ENCODE results near the gene FXR2.

FXR2 gene

GRCh38 chr17:7560172-7561027, 54.3 kb downstream of the FXR2 start:
- DNase-seq (ENCODE audit: extremely low spot score), result peak; percentile 68
- POLR2A ChIA-PET, result interaction anchor here (1.3 to 1.5 kb wide), 2 partner anchors 13 to 75 kb away, joined by 4 to 6 read pairs; partner anchors contain the start of gene POLR2A
- TF ChIP-seq CTCF (IDR thresholded peaks at IDR 0.05; ENCODE audit: control extremely low read depth, extremely low read depth, low read depth, missing control alignments), result no peak
- CTCF ChIA-PET, result interaction anchor here (0.6 to 6.5 kb wide), 52 partner anchors 8 to 304 kb away, joined by 3 to 74 read pairs (median 5); partner anchors contain the start of genes ACAP1, ATP1B2, CD68 and KCTD11

- no peak for TF ChIP-seq CTCF (IDR thresholded peaks at IDR 0.05; ENCODE audit: control extremely low read depth, extremely low read depth, low read depth, missing control alignments)
- ChIA-PET POLR2A (interaction anchor here (1.3 kb wide), 1 partner anchor 14 kb away, joined by 4 read pairs; no protein-coding TSS in a partner anchor), CTCF (interaction anchor here (1.0 to 6.5 kb wide), 28 partner anchors 7 to 278 kb away, joined by 3 to 74 read pairs (median 10); partner anchors contain the start of genes CD68, KCTD11, SLC2A4 and SPEM2)
- DNase-seq (ENCODE audit: extremely low spot score), result no peak
These were observed 55.2 kb downstream of the FXR2 start for GRCh38 chr17:7559320-7560171.

GRCh38 chr17:7558544-7559319, 56.0 kb downstream of the FXR2 start, which contains the start of gene TNFSF13:
Gene TNFSF13 (plus strand): TSS chr17:7558750. CDS start chr17:7559040, 290 bp downstream.
- POLR2A ChIA-PET, result interaction anchor here (0.6 kb wide), 1 partner anchor 21 kb away, joined by 3 read pairs; the partner anchor contains the start of gene CD68
- DNase-seq (ENCODE audit: extremely low spot score), result no peak
- CTCF ChIA-PET, result interaction anchor here (0.9 to 6.5 kb wide), 4 partner anchors 9 to 204 kb away, joined by 3 to 55 read pairs (median 26); partner anchors contain the start of genes KCTD11, TMEM102 and TMEM95
- no peak for TF ChIP-seq CTCF (IDR thresholded peaks at IDR 0.05; ENCODE audit: control extremely low read depth, extremely low read depth, low read depth, missing control alignments)

GRCh38 chr17:7557775-7558543, 56.7 kb downstream of the FXR2 start:
- ChIA-PET CTCF (interaction anchor here (0.7 to 6.5 kb wide), 7 partner anchors 8 to 231 kb away, joined by 3 to 55 read pairs (median 3); partner anchors contain the start of genes KCTD11, TMEM102 and TMEM95), POLR2A (interaction anchor here (0.6 kb wide), 1 partner anchor 21 kb away, joined by 3 read pairs; the partner anchor contains the start of gene CD68)
- DNase-seq (ENCODE audit: extremely low spot score), result peak; percentile 59
- no peak for TF ChIP-seq CTCF (IDR thresholded peaks at IDR 0.05; ENCODE audit: control extremely low read depth, extremely low read depth, low read depth, missing control alignments)

GRCh38 chr17:7557147-7557764, 57.4 kb downstream of the FXR2 start:
- CTCF ChIA-PET, result interaction anchor here (0.7 to 6.5 kb wide), 5 partner anchors 9 to 230 kb away, joined by 3 to 55 read pairs (median 3); partner anchors contain the start of genes KCTD11 and TMEM95
- TF ChIP-seq CTCF (IDR thresholded peaks at IDR 0.05; ENCODE audit: control extremely low read depth, extremely low read depth, low read depth, missing control alignments), result no peak
- POLR2A ChIA-PET, result interaction anchor here (1.0 kb wide), 1 partner anchor 16 kb away, joined by 3 read pairs; no protein-coding TSS in a partner anchor
- DNase-seq (ENCODE audit: extremely low spot score), result no peak
